Measurements from ENCODE around the gene FGFRL1. TPM values are rescaled to one million over a fixed set of nuclear protein-coding genes. Genes with fewer than 3 reads are reported as not detected.
"Not testable (repeated sequence)": the region's sequence is repeated elsewhere in the genome, so short reads cannot be mapped to it uniquely, and the experiment has no call there.

Gene FGFRL1
- polyA plus RNA-seq, 4 donors, result 31.3 to 42.0 (median 38.1) TPM

- no peak for DNase-seq (ENCODE audit: low read depth in 4 of 4, low spot score in 3 of 4)
Observed at GRCh38 chr4:1048773-1049590, 37.6 kb downstream of the FGFRL1 start.

DNA sequence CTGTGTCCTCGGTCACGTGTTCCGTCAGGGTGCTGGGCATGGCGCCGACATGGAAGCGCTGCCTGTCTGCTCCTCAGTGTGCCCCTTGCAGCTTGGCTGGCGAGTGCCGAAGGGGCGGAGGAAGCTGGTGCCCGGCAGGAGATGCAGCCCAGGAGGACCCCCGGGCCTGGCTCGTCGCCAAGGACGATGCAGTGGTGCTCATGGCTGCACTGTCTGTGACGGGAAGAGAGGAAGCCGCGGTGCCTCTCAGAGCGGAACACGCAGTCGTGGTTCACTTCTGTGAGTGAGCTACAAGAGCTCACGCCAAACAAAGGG is 38.1 kb downstream of the FGFRL1 start:
- no peak for DNase-seq (ENCODE audit: low read depth in 4 of 4, low spot score in 3 of 4)

GRCh38 chr4:1050486-1051213 is 39.2 kb downstream of the FGFRL1 start:
- DNase-seq (ENCODE audit: low read depth in 4 of 4, low spot score in 3 of 4), result no peak

- no peak for DNase-seq (ENCODE audit: low read depth in 4 of 4, low spot score in 3 of 4)
Observed at GRCh38 chr4:1051472-1051871, 40.0 kb downstream of the FGFRL1 start.

DNA sequence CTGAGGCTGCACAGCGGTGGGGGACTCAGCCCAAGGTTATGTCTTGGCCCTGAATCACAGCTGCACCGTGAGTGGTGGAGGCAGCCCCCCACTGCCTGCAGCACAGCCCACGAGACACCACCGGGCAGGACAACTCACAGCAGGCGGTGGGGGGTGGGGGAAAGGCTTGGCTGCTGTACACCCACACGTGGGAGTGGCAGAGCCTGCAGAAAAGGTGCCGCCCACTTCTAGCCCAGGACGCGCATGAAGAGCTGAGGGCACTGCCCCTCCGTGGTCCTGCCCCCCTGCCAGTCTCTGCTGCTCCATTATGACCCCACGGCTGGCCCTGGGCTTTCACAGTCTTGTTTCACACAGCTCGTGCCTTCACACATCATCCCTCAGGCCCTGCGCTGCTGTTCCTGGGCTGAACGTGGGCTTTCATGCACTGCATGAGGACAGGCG is 40.8 kb downstream of the FGFRL1 start:
- no peak for DNase-seq (ENCODE audit: low read depth in 4 of 4, low spot score in 3 of 4)

DNA sequence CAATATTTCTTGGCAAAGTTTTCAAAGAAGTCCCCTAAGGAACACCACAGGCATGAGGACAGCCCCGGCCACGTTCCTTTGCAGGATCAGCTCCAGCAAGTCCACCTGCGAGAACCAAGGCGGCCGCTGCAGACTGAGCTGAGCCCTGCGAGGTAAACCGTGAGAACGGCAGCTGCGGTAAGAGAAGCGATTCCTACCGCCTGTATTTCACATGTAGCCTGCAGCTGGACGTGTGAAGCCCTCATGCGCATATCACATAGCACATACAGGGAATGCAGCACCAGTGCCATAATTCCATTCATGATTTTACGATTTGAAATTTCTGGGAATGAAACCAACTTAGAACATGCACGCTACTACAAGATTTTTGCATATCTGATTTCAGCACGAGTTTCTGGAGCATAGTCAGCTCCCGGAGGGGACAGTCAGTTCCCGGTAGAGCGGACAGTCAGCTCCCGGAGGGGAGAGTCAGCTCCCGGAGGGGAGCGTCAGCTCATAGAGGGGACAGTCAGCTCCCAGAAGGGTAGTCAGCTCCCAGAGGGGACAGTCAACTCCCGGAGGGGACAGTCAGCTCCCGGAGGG is 41.7 kb downstream of the FGFRL1 start:
- DNase-seq (ENCODE audit: low read depth in 4 of 4, low spot score in 3 of 4), result no peak

- DNase-seq (ENCODE audit: low read depth in 4 of 4, low spot score in 3 of 4), result not testable (repeated sequence)
Observed at GRCh38 chr4:1053891-1054290, 42.5 kb downstream of the FGFRL1 start.

- DNase-seq (ENCODE audit: low read depth in 4 of 4, low spot score in 3 of 4), result not testable (repeated sequence)
Observed at GRCh38 chr4:1054696-1055242, 43.3 kb downstream of the FGFRL1 start.

GRCh38 chr4:1055243-1055701 is 43.8 kb downstream of the FGFRL1 start:
- not testable (repeated sequence) for DNase-seq (ENCODE audit: low read depth in 4 of 4, low spot score in 3 of 4)

GRCh38 chr4:1055721-1056590 is 44.5 kb downstream of the FGFRL1 start:
- DNase-seq (ENCODE audit: low read depth in 4 of 4, low spot score in 3 of 4), result no peak

- no peak for DNase-seq (ENCODE audit: low read depth in 4 of 4, low spot score in 3 of 4)
Observed at GRCh38 chr4:1056671-1057402, 45.4 kb downstream of the FGFRL1 start.

- no peak for DNase-seq (ENCODE audit: low read depth in 4 of 4, low spot score in 3 of 4)
Observed at GRCh38 chr4:1057403-1057745, 45.9 kb downstream of the FGFRL1 start.

DNA sequence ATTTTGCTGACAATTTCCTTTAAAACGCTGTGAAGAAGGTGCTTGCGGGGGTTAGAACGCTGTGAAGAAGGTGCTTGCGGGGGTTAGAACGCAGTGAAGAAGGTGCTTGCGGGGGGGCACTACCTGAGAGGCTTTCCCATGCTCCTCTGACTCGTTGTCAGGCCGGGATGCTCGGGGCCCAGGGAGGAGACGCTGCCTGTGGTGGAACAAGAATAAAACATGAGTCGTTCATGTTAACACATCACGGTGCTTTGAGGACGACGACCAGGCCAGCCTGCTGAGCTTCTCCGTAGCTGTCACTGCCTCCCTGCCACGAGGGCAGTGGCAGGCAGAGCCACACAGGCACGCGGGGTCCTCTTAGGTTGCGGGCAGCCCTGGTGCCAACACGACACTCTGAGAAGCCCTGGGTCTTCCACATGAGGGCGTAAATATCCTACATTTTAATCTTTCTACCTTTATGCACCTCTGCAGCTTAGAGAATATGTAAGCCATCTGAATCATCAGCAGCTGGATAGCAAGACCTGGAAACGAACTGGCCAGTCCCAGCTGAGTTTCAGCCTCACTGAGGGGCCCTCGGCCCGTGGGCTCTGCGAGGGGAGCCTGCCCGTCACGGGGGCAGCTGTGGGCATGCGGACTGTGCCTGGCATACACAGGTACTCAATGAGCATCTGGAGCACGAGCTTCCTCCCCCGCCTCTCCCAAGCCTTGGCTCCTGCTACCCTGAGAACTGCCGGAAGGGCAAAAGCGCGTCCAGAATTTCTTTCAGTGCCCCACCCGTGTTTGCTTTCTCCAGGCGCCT is 47.0 kb downstream of the FGFRL1 start:
- no peak for DNase-seq (ENCODE audit: low read depth in 4 of 4, low spot score in 3 of 4)

DNA sequence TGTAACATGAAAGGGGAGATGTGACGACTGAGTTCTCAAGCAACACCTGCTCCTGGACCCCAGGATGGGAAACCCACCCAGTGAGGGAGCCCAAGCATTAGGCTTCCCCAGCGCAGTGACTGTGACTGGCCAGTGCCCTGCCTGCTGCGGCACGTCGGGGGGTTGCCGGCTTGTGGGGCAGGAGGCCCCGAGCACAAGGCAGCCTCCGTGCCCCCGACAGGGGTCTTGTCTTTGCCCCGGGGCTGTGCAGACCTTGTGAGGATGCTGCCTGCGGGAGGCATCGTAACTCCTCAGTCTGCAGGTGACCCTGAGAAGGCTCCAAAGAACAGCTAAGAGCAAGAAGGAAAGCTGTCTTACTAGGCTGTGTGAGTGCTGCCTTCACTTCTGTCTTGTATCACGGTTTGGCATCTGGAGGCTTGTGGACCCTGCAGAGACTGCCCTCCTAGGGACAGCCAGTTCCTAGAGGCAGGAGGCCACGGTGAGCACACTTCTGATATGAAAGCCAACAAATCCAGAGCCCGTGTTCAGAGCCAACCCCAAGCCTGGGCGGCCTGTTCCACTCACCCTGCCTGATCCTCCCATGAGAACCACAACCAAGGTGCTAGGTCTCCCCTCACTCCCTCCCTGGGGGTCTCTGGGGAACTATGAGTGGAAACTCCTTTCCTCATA is 47.7 kb downstream of the FGFRL1 start:
- no peak for DNase-seq (ENCODE audit: low read depth in 4 of 4, low spot score in 3 of 4)

- DNase-seq (ENCODE audit: low read depth in 4 of 4, low spot score in 3 of 4), result no peak
Observed at GRCh38 chr4:1060121-1060520, 48.7 kb downstream of the FGFRL1 start.

- no peak for DNase-seq (ENCODE audit: low read depth in 4 of 4, low spot score in 3 of 4)
Observed at GRCh38 chr4:1060621-1061020, 49.2 kb downstream of the FGFRL1 start.

- DNase-seq (ENCODE audit: low read depth in 4 of 4, low spot score in 3 of 4), result no peak
Observed at GRCh38 chr4:1061056-1061700, 49.8 kb downstream of the FGFRL1 start.

GRCh38 chr4:1061760-1062159 is 50.3 kb downstream of the FGFRL1 start:
- no peak for DNase-seq (ENCODE audit: low read depth in 4 of 4, low spot score in 3 of 4)
